ENCODE data around the gene SCYGR1. TPM values are rescaled to one million over a fixed set of nuclear protein-coding genes. Genes with fewer than 3 reads are reported as not detected.

SCYGR1 gene
- total RNA-seq, 1 donor from 2014 or later = not detected

GRCh38 chr2:227394401-227394800 lies 6.7 kb upstream of the SCYGR1 start:
- Mint-ChIP-seq H3K27ac (ENCODE audit: unreplicated experiment) (no peak overlapping the region), H3K9me3 (ENCODE audit: unreplicated experiment) (no peaks in the 10 kb centered on the region), H3K4me3 (ENCODE audit: unreplicated experiment) (no peak overlapping the region), H3K4me1 (ENCODE audit: unreplicated experiment) (no peaks in the 10 kb centered on the region), H3K27me3 (ENCODE audit: unreplicated experiment) (no peaks in the 10 kb centered on the region), H3K36me3 (ENCODE audit: unreplicated experiment) (no peaks in the 10 kb centered on the region)
- TF ChIP-seq, protein P1, sequence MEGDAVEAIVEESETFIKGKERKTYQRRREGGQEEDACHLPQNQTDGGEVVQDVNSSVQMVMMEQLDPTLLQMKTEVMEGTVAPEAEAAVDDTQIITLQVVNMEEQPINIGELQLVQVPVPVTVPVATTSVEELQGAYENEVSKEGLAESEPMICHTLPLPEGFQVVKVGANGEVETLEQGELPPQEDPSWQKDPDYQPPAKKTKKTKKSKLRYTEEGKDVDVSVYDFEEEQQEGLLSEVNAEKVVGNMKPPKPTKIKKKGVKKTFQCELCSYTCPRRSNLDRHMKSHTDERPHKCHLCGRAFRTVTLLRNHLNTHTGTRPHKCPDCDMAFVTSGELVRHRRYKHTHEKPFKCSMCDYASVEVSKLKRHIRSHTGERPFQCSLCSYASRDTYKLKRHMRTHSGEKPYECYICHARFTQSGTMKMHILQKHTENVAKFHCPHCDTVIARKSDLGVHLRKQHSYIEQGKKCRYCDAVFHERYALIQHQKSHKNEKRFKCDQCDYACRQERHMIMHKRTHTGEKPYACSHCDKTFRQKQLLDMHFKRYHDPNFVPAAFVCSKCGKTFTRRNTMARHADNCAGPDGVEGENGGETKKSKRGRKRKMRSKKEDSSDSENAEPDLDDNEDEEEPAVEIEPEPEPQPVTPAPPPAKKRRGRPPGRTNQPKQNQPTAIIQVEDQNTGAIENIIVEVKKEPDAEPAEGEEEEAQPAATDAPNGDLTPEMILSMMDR (IDR thresholded peaks at IDR 0.05) = no peak
- DNase-seq (ENCODE audit: extremely low spot score, unreplicated experiment) = no peak

DNA sequence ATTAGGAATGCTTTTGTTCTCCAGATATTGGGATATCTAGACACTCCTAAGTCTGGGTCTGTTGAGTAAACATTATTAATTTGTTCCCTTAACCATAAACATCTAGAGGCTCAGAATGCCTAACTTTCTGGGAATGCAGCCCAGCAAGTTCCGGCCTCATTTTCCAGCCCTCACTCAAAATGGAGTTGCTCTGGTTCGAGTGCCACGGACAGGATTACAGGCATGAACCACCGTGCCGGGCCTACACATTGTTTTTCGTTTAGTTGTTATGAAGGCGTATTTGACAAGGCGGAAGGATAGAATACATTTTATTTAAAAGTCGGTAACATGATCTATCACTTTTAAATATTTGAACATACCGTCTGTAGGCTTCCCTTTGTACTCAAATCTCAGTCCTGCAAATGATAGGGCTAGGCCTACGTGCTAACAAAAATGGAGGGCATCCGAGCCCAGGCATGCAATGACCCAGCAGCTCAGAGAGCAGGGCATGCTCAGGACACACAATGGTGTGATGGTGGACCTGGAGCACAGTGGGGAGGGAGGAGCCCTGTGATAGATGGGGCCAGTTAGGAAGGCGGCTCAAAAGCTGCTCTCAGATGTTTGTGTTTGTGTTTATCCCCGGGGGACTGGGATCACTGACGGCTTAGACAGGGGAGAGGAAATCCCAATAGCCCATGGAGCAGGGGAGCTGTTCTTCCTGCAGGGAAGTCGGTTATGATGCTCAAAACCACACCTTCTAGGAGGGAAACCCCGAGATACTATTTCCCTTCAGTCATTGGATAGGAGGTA lies 2.9 kb upstream of the SCYGR1 start:
- Mint-ChIP-seq H3K36me3 (ENCODE audit: unreplicated experiment) (no peaks in the 10 kb centered on the region), H3K9me3 (ENCODE audit: unreplicated experiment) (peaks cover 3% of the 10 kb centered on the region)
- TF ChIP-seq, protein P1 (IDR thresholded peaks at IDR 0.05) = no peak

GRCh38 chr2:227389661-227390060 lies 1.9 kb upstream of the SCYGR1 start:
- DNase-seq (ENCODE audit: extremely low spot score, unreplicated experiment) = no peak
- H3K4me3 Mint-ChIP-seq (ENCODE audit: unreplicated experiment) = no peak overlapping the region
- H3K27me3 Mint-ChIP-seq (ENCODE audit: unreplicated experiment) = peaks cover 6% of the 10 kb centered on the region
- no peak overlapping the region for H3K27ac Mint-ChIP-seq (ENCODE audit: unreplicated experiment)
- TF ChIP-seq, protein P1 (IDR thresholded peaks at IDR 0.05) = no peak
- H3K9me3 Mint-ChIP-seq (ENCODE audit: unreplicated experiment) = peaks cover 3% of the 10 kb centered on the region
- no peaks in the 10 kb centered on the region for H3K4me1 Mint-ChIP-seq (ENCODE audit: unreplicated experiment)
- H3K36me3 Mint-ChIP-seq (ENCODE audit: unreplicated experiment) = no peaks in the 10 kb centered on the region

More for the DNA sequence above, 2.9 kb upstream of the SCYGR1 start:
- DNase-seq (ENCODE audit: extremely low spot score, unreplicated experiment) = no peak
- Mint-ChIP-seq H3K4me3 (ENCODE audit: unreplicated experiment) (no peak overlapping the region), H3K27me3 (ENCODE audit: unreplicated experiment) (peaks cover 3% of the 10 kb centered on the region), H3K4me1 (ENCODE audit: unreplicated experiment) (no peaks in the 10 kb centered on the region), H3K27ac (ENCODE audit: unreplicated experiment) (no peak overlapping the region)

DNA sequence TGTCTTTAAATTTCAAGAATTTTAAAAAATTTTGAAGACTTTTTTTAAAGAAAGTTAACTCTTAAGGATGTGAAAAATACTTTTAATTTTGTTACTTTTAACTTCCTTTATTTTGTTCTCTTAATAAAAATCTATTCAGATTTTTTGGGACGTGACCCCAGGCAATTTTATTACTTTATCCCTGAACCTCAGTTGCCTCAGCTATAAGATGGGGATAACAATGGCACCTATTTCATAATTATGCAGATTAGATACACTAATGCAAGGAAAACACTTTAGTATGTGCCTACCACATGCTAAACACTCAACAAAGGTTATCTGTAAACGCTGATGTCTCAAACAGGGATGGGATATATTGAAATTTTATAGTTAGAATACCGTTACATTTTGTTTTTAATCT lies 1.5 kb upstream of the SCYGR1 start:
- no peak for DNase-seq (ENCODE audit: extremely low spot score, unreplicated experiment)
- no peaks in the 10 kb centered on the region for H3K4me1 Mint-ChIP-seq (ENCODE audit: unreplicated experiment)
- H3K9me3 Mint-ChIP-seq (ENCODE audit: unreplicated experiment) = peaks cover 3% of the 10 kb centered on the region
- H3K4me3 Mint-ChIP-seq (ENCODE audit: unreplicated experiment) = no peak overlapping the region
- H3K27ac Mint-ChIP-seq (ENCODE audit: unreplicated experiment) = no peak overlapping the region
- H3K36me3 Mint-ChIP-seq (ENCODE audit: unreplicated experiment) = no peaks in the 10 kb centered on the region
- TF ChIP-seq, protein P1 (IDR thresholded peaks at IDR 0.05) = no peak
- H3K27me3 Mint-ChIP-seq (ENCODE audit: unreplicated experiment) = peaks cover 9% of the 10 kb centered on the region

DNA sequence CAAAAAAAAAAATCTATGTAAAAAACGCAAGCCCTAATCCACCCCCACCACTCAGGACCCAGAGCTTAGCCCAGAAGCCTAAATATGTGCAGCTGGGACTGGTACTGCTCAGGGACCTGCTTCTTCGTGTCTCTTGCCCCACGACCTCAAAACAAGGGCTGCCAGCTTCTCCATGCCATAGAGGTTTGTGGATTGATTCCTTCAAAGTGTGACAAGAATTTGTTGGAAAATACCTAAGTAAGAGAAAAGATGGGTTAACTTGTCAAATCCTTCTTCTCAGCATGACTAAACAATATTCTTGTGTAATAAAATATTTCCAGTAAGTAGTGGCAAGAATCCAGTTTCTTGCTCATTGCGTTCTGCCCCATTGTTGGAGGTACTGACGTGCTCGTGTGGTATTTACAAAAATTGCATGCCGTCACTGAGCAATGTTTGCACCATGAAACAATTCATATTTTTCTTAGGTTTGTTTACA lies 825 bp upstream of the SCYGR1 start:
- Mint-ChIP-seq H3K27me3 (ENCODE audit: unreplicated experiment) (peaks cover 12% of the 10 kb centered on the region), H3K27ac (ENCODE audit: unreplicated experiment) (no peak overlapping the region), H3K36me3 (ENCODE audit: unreplicated experiment) (no peaks in the 10 kb centered on the region), H3K4me3 (ENCODE audit: unreplicated experiment) (no peak overlapping the region), H3K4me1 (ENCODE audit: unreplicated experiment) (no peaks in the 10 kb centered on the region), H3K9me3 (ENCODE audit: unreplicated experiment) (peaks cover 3% of the 10 kb centered on the region)
- DNase-seq (ENCODE audit: extremely low spot score, unreplicated experiment) = no peak
- TF ChIP-seq, protein P1 (IDR thresholded peaks at IDR 0.05) = no peak
